ENCODE measurements around the gene KITLG.
"Not testable (repeated sequence)": the region's sequence is repeated elsewhere in the genome, so short reads cannot be mapped to it uniquely, and the experiment has no call there.

The KITLG gene

DNA sequence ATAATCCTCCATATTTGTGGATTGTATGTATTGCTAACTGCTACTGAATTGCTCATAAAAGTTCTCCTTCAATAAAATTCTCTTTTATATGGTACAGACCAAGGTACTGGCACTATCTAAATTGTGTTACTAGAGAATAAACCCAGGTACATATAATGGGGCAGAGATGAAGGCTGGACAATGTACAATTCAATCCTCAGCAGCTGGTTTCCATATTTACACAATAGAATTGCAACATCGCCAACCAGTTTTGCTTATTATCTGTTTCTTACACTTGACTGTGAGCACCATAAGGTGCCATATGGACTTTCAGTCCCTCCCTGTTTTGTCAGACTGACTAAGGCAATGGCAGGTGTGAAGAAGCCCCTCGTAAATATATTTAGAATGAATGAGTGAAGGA lies 18.1 kb downstream of the KITLG start:
- Histone ChIP-seq H3K36me3 (no peaks in the 10 kb centered on the region), H3K9me3 (no peaks in the 10 kb centered on the region), H3K4me2 (no peak overlapping the region), H3K27me3 (no peaks in the 10 kb centered on the region), H3K4me3 (no peak overlapping the region), H3K9ac (no peak overlapping the region), H3K27ac (no peak overlapping the region), H4K20me1 (no peaks in the 10 kb centered on the region), H3K4me1 (no peaks in the 10 kb centered on the region)
- no peak for TF ChIP-seq Cebpa-rat (IDR thresholded peaks at IDR 0.05)

DNA sequence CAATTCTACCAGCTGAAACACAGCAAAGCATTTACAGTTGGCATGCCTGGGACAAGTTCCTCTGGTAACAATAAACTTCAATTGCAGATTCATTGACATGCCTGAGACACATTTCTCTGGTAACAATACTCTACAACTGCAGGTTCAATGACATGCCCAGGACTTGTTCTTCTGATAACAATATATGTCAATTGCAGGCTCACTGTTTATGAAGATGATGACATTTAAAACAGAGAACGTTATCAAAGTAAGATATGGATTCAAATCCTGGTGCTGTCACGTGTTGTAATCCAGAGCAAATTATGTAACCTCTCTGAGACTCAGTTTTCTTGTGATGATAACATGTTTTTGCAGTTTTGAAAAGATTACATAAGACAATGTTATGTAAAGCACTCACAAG lies 20.5 kb downstream of the KITLG start:
- Histone ChIP-seq H3K27me3 (no peaks in the 10 kb centered on the region), H3K9ac (no peak overlapping the region), H3K36me3 (no peaks in the 10 kb centered on the region), H4K20me1 (no peaks in the 10 kb centered on the region), H3K27ac (no peak overlapping the region), H3K4me3 (no peak overlapping the region), H3K9me3 (no peaks in the 10 kb centered on the region), H3K4me2 (no peak overlapping the region), H3K4me1 (no peaks in the 10 kb centered on the region)
- TF ChIP-seq Cebpa-rat (IDR thresholded peaks at IDR 0.05) = no peak

DNA sequence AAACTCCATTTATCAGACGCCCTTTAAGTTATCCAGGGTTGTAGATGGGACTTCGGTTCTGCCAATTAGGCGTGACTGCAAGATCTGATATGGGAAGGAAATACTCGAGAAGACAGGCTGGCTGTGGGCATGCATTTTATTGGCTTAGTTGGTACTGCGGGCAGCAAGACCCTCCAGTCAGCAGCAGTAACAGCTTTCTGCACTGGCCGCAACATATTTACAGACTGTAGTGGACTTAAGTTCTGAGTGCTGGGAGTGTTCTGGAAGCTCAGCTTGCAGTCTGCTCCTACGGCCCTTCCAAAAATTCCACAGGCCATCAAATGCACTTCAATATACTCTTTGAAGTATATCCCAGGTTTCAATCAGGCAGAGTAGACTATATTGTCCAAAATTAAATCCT lies 21.1 kb downstream of the KITLG start:
- Histone ChIP-seq H3K27me3 (no peaks in the 10 kb centered on the region), H3K4me1 (no peaks in the 10 kb centered on the region), H3K4me2 (no peak overlapping the region), H3K36me3 (no peaks in the 10 kb centered on the region), H3K27ac (no peak overlapping the region), H4K20me1 (no peaks in the 10 kb centered on the region), H3K9ac (no peak overlapping the region), H3K4me3 (no peak overlapping the region), H3K9me3 (no peaks in the 10 kb centered on the region)
- TF ChIP-seq Cebpa-rat (IDR thresholded peaks at IDR 0.05) = no peak

DNA sequence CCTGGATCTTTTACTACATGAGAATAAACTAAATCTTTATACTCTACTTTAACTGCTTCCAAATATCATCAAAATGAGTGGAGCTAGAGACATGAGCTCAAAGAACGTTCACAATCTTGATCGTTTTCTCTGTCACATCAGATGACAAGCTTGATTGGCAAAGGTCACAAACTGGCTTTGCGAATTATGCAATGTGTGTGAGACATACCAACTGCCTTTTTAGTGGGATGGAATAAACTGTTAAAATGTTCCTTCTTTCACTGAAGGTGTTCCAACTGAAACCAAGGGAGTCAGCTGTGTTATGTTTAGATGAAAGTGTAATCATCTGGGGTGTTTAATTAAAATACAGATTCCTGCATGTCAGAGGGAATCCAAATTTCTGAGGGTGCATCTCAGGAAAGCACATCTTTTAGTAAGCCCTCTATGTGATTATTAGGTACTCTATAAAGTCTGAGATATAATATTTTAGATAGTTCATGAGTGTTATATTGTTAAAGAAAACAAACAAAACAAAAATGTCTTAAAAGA lies 21.9 kb downstream of the KITLG start:
- H4K20me1 ChIP-seq = no peaks in the 10 kb centered on the region
- no peak overlapping the region for H3K4me2 ChIP-seq
- H3K9me3 ChIP-seq = no peaks in the 10 kb centered on the region
- H3K4me1 ChIP-seq = no peaks in the 10 kb centered on the region
- no peaks in the 10 kb centered on the region for H3K27me3 ChIP-seq
- TF ChIP-seq Cebpa-rat (IDR thresholded peaks at IDR 0.05) = no peak
- no peaks in the 10 kb centered on the region for H3K36me3 ChIP-seq
- H3K9ac ChIP-seq = no peak overlapping the region
- no peak overlapping the region for H3K4me3 ChIP-seq
- H3K27ac ChIP-seq = no peak overlapping the region

DNA sequence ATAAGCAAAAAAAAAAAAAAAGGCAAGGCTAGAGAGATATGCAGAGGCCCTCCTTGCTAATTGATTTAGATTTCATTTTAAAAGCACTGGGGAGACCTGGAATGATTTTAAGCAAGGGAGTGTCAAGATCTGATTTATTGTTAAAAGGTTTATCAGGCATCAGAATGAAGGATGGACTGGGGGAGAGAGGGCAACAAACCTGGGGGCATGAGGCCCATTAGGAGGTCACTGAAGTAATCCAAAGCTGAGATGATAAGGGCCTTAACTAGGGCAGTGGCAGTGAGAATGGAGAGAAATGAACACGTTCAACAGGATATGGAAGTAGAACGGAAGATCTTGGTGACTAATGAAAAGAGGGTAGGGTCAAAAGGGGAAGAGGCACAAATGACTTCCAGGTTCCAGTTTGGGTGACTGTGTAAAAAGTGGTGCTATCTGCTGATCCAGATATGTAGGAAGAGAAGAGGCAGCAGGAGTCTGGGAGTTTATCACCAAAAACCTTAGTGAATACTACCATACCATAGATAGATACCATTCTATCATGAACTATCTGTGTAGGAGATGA lies 24.0 kb downstream of the KITLG start:
- Histone ChIP-seq H3K9me3 (no peaks in the 10 kb centered on the region), H3K4me3 (no peak overlapping the region), H3K36me3 (no peaks in the 10 kb centered on the region), H3K9ac (no peak overlapping the region), H4K20me1 (no peaks in the 10 kb centered on the region), H3K4me2 (no peak overlapping the region), H3K27ac (no peak overlapping the region), H3K4me1 (no peaks in the 10 kb centered on the region), H3K27me3 (no peaks in the 10 kb centered on the region)
- TF ChIP-seq Cebpa-rat (IDR thresholded peaks at IDR 0.05) = no peak

DNA sequence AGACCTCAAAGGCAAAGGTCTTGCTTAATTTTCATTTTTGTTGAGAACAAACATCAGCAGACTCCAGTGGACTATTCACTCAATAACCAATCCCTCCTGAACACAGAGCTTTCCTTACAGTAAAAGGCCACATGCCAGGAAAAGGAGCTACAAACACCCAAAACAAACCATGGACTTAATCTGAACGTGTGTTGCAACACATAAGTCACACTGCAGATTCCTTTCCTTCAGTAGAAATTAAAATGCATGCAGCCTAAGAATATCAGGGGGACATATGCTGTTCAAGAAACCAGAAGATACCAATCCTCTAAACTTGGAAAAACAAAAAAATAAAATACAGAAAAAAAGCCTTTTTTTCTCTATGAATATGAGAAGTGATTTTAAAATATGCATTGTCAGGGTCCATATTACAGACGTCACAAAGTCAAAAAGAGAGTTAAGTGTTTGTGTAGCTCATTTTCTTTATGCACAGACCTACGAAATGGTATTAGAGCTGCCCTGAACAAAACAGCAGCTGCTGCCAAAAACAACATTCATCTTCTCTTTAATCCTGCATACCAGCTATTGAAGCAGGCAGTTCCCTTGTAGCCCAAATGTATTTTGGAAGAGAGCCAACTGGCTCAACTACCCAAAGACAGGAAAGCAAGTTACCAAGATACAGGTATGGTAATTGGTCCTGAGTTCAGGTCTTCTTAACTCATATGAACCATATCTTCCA lies 26.2 kb downstream of the KITLG start:
- no peak for TF ChIP-seq Cebpa-rat (IDR thresholded peaks at IDR 0.05)
- no peaks in the 10 kb centered on the region for H3K9me3 ChIP-seq
- no peak overlapping the region for H3K4me2 ChIP-seq
- H3K4me3 ChIP-seq = no peak overlapping the region
- no peaks in the 10 kb centered on the region for H3K36me3 ChIP-seq
- H3K4me1 ChIP-seq = no peaks in the 10 kb centered on the region
- no peak overlapping the region for H3K27ac ChIP-seq
- H3K9ac ChIP-seq = no peak overlapping the region
- no peaks in the 10 kb centered on the region for H4K20me1 ChIP-seq
- H3K27me3 ChIP-seq = no peaks in the 10 kb centered on the region

DNA sequence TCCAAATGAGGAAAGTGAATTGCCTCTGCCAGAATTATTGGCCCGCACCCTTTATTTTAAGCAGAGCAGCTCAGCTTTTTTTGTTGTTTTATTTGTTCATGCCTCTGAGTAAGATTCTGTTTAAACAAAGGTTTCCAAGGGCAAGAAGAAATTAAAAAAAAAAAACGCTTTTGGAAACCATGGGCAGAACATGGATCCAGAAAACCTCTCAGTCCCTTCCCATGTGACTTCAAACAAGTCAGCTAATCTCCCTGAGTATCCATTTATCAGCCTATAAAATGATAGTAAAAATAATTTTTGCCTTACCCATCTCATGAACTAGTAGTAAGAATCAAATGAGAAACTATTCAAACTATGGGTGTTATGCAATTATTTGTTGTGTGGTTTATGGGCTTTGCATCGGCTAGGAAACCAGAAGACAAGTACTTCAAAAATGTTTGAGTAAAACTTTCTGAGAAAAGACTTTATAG lies 27.6 kb downstream of the KITLG start:
- Histone ChIP-seq H3K27me3 (no peaks in the 10 kb centered on the region), H3K36me3 (no peaks in the 10 kb centered on the region), H3K4me3 (no peak overlapping the region), H3K9ac (no peak overlapping the region), H3K9me3 (no peaks in the 10 kb centered on the region), H3K4me2 (no peak overlapping the region), H3K27ac (no peak overlapping the region), H3K4me1 (no peaks in the 10 kb centered on the region), H4K20me1 (no peaks in the 10 kb centered on the region)
- no peak for TF ChIP-seq Cebpa-rat (IDR thresholded peaks at IDR 0.05)

DNA sequence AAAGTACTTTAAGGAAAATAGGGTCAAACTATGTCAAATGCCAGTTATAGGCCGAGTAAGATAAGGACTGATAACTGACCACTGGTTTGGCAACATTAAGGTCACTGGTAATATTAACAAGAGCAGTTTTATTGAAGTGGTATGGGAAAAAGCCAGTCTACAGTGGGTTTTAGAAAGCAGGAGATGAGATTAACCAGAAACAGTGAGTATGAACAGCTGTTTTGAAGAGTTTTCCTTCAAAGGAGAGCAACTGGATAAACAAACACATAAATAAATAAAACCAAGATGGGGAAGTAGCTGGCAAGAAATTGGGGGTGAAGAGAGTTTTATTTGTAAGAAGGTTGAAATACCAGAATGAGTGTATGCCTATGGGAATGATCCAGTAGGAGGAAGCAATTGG lies 30.3 kb downstream of the KITLG start:
- H3K9me3 ChIP-seq = no peaks in the 10 kb centered on the region
- no peaks in the 10 kb centered on the region for H3K4me1 ChIP-seq
- H3K36me3 ChIP-seq = no peaks in the 10 kb centered on the region
- H3K4me2 ChIP-seq = no peak overlapping the region
- no peak overlapping the region for H3K4me3 ChIP-seq
- no peak overlapping the region for H3K9ac ChIP-seq
- no peaks in the 10 kb centered on the region for H3K27me3 ChIP-seq
- no peaks in the 10 kb centered on the region for H4K20me1 ChIP-seq
- TF ChIP-seq Cebpa-rat (IDR thresholded peaks at IDR 0.05) = no peak
- no peak overlapping the region for H3K27ac ChIP-seq

DNA sequence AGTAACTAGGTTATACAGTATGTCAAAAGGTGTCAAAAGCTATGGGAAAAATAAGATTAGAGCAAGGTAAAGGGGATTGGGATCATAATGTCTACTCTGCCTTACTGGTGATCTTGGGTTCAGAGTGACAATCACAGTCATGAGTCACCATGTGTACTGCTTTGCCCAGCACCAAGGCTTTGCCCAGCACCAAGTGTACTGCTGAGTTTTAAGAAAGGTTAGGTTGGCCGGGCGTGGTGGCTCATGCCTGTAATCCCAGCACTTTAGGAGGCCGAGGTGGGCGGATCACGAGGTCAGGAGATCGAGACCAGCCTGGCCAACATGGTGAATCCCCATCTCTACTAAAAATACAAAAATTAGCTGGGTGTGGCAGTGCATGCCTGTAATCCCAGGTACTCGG lies 32.3 kb downstream of the KITLG start:
- H3K4me2 ChIP-seq, H4K20me1 ChIP-seq, H3K36me3 ChIP-seq, H3K4me3 ChIP-seq, H3K27me3 ChIP-seq, H3K4me1 ChIP-seq, H3K9ac ChIP-seq, H3K27ac ChIP-seq, H3K9me3 ChIP-seq: not testable (repeated sequence)

DNA sequence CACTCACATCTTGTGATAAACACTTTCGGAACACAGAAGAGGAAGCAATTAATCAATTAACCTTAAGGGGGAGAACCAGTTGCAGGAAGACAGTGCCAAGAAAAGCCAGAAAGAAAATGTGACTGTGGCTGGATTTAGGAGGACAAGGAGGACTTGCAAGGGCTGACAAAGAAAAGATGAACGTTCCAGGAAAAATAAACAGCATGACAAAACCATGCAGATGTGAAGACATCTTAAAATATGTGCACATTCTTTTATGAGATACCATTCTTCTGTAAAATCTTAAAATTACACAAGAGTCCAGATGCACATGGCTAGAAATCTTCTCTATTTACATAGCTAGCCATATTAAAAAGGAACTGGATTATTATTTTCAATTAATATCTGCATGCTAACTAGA lies 33.4 kb downstream of the KITLG start:
- no peak for TF ChIP-seq Cebpa-rat (IDR thresholded peaks at IDR 0.05)
- H4K20me1 ChIP-seq = no peaks in the 10 kb centered on the region
- H3K27ac ChIP-seq = no peak overlapping the region
- no peak overlapping the region for H3K9ac ChIP-seq
- H3K9me3 ChIP-seq = no peaks in the 10 kb centered on the region
- H3K4me2 ChIP-seq = no peak overlapping the region
- no peaks in the 10 kb centered on the region for H3K27me3 ChIP-seq
- H3K4me3 ChIP-seq = no peak overlapping the region
- H3K4me1 ChIP-seq = no peaks in the 10 kb centered on the region
- no peaks in the 10 kb centered on the region for H3K36me3 ChIP-seq

Measured in BLaER1 (cell line).